GM19468 (cell line): ENCODE measurements around the gene BNIP2.
"Not testable (repeated sequence)": the region's sequence is repeated elsewhere in the genome, so short reads cannot be mapped to it uniquely, and the experiment has no call there.

ENCODE experiments used
- ATAC-seq: cut with Tn5 transposase; IDR thresholded peaks from one replicate; pipeline ENCODE4 v1.9.1; 2021; ENCODE audit warnings: mild to moderate bottlenecking, moderate library complexity, moderate number of reproducible peaks; ENCODE audit not compliant: unreplicated experiment; ENCODE audit errors: extremely low read depth

BNIP2 gene

DNA sequence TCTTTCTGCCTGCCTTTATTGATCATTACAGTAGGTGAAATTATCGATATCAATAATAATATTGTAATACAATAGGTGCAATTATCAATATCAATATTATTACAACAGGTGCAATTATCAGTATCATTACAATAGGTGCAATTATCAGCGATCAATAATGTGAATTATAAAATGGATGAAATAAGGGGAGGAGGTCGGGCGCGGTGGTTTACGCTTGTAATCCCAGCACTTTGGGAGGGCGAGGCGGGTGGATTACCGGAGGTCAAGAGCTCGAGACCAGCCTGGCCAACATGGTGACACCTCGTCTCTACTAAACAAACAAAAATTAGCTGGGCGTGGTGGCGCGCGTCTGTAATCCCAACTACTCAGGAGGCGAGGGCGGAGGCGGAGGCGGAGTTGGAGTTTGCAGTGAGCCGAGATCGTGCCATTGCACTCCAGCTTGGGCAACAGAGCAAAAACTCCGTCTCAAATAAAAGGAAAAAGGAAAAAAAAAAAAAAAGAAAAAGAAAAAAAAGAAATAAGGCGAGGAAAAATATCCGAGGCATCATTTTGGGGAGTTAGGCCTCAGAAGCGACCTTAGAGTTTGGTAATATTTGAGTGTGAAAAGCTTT lies 611 bp upstream of the BNIP2 start:
- ATAC-seq: no peak

DNA sequence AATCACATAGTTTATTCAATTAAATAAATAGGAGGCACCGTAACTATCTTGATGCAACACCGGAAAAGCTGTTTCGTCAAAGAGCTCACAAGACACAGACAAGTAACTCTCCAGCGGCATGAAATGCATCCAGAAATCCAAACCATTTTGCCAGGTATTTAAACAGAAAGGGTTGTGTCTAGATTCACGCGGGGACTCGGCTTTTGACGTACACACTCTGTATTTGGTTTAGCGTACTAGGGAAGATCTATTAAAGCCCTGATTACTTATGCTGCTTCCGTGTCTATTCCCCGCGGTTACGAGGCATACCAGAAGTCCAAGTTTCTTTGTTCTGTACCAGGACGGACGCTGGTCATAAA lies 718 bp downstream of the BNIP2 start:
- no peak for ATAC-seq

DNA sequence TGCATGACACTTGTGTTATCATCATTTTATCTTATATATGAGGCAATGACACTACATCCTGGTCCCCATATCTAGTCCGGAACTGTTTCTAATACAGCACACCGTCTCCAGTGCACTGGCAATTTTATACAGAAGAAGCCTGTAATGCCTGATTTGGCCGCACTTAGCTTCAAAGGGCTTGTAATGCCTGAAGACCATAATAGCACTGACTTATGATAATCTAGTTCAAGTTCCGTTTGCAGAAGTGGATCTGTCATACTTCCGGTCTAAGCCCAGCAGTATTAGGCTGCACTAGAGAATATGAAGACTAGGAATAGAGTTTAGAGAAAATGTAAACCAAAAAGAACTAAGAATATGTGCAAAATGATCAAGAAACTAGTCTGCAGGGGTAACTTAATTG lies 1.3 kb downstream of the BNIP2 start:
- ATAC-seq: no peak

GRCh38 chr15:59686389-59686788 lies 2.7 kb downstream of the BNIP2 start:
- no peak for ATAC-seq

GRCh38 chr15:59685737-59686297 lies 3.3 kb downstream of the BNIP2 start:
- no peak for ATAC-seq

- ATAC-seq: no peak
These were observed 8.2 kb downstream of the BNIP2 start for GRCh38 chr15:59680870-59681269.

GRCh38 chr15:59680346-59680745 lies 8.8 kb downstream of the BNIP2 start:
- ATAC-seq: no peak

DNA sequence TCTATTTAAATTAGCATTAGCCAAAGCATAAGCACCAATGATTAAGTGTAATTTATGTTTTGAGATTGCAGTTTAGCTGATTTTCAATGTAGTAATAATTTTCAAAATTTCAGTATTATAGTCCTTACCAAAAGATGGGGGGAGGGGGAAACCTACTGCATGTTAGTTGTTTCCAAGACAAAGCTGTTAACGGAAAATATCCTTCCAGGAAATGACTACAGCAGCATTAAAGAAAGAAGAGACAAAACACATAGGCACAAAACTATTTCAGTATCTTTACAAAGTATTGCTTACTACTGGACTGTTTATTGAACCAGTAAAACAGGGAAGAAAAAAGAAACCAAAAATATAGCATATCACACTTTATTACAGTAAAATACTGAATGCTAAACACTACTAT lies 10.5 kb downstream of the BNIP2 start:
- no peak for ATAC-seq

GRCh38 chr15:59678172-59678571 lies 10.9 kb downstream of the BNIP2 start:
- no peak for ATAC-seq

- ATAC-seq: no peak
These were observed 12.6 kb downstream of the BNIP2 start for GRCh38 chr15:59676565-59676964.

DNA sequence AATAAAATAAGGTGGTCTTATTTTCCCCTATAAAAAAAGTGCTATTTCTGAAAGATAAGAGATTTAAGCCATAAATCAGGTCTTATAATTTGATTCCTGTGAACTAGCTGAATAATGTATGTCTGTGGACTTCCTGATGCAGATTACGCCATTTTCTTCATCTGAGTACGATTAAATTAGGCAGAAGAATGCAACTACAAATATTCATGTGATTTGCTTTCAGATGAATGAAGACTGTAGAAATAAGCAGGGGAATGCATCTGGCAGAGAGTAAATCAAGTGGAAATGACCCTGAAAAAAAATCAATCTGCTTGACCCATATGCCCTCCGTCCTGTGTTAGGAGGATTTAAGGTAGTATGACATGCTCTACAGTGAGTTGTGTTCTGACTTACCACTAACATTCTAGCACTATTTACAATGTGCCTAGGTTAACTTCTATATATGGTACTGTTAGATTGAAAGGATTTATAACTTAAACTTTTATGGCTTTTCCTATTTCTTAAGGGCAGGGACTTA lies 14.7 kb downstream of the BNIP2 start:
- no peak for ATAC-seq

GRCh38 chr15:59668556-59668955 lies 20.6 kb downstream of the BNIP2 start:
- no peak for ATAC-seq

DNA sequence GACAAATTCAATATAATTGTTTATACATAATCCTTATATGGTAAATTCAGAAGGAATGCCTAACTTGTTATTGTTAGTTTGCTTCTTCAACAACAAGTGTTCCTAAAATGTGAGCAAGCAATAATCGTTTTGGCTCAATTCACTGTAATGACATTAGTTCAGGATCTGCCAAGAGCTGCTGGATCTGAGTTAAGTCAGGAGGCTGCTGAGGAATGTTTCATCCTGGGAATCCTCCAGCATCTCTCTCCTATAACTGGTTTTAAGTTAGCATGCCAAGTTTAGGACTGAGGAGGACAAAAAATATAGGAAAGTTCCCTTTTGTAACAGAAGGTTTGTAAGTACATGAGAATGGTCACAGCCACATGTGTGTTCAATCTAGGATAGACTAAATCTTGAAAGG lies 26.9 kb downstream of the BNIP2 start:
- no peak for ATAC-seq

GRCh38 chr15:59659366-59659765 lies 29.8 kb downstream of the BNIP2 start:
- no peak for ATAC-seq

DNA sequence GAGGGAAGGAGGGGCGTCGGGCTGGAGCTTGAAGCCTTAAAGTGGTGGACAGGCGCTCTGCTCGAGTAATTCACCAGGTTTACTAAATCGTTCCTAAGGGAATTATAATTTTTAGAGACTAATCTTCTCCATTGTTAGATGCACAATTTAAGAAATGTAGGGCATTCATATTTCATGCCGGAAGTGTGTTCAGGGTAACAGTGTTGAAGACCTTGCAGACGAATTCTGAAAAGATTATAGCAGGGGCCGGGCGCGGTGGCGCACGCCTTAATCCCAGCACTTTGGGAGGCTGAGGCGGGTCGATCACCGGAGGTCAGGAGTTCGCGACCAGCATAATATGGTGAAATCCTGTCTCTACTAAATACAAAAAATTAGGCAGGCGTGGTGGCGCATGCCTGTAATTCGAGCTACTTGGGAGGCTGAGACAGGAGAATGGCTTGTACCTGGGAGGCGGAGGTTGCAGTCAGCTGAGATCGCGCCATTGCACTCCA lies 31.4 kb downstream of the BNIP2 start:
- ATAC-seq: no peak

- ATAC-seq: peak; percentile 89
These were observed 32.1 kb downstream of the BNIP2 start, which contains the start of gene GTF2A2 for GRCh38 chr15:59656897-59657634. Gene GTF2A2 (minus strand): TSS chr15:59657515. CDS start chr15:59652277, 5,238 bp downstream.

DNA sequence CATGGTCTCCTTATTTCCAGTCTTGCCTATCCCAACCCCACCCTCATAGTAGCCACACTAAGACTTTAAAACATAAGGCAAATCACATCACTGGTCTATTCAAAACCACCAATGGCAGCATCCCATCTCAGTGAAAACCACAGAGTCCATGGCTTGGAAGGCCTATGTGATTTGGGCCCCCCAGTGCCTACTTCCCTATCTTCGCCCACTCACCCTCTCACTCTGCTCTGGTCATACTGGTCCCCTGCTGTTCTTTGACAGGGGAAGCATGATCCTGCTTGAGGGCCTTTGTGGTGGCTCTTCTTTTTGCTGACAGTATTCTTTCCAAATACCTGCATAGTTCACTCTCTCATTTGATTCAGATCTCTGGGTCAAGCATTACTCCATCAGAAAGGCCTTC lies 35.1 kb downstream of the BNIP2 start:
- ATAC-seq: no peak

- ATAC-seq: no peak
These were observed 39.5 kb downstream of the BNIP2 start for GRCh38 chr15:59649603-59650002.

GRCh38 chr15:59647085-59647484 lies 42.0 kb downstream of the BNIP2 start:
- ATAC-seq: no peak

DNA sequence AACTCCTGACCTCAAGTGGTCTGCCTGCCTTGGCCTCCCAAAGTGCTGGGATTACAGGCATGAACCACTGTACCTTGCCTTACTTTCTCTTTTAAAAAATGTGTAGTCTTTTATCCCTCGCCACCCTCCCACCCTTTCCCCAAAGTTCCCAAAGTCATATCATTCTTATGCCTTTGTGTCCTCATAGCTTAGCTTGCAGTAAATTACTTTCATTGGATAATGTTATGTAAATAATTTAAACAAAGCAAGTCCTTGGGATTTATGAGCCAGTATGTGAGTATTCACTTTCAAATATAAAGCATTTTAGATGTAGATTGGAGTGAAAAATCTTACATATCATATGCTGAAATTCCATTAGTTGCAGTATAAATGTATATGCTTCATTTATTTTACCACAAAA lies 42.8 kb downstream of the BNIP2 start:
- no peak for ATAC-seq

DNA sequence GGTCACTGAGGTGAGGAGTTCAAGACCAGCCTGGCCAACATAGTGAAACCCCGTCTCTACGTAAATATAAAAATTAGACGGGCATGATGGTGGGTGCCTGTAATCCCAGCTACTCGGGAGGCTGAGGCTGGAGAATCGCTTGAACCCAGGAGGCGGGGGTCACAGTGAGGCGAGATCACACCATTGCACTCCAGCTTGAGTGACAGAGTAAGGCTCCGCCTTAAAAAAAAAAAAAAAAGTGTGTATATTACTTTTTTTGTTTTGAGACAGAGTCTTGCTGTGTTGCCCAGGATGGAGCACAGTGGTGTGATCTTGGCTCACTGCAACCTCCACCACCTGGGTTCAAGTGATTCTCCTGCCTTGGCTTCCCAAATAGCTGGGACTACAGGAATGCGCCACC lies 43.3 kb downstream of the BNIP2 start:
- ATAC-seq: not testable (repeated sequence)
